K562 (cell line): ENCODE results near the gene CYTH1. TPM values are rescaled to one million over a fixed set of nuclear protein-coding genes. Genes with fewer than 3 reads are reported as not detected.

Source experiments
- ELF1 ChIP-seq: fragments of 200-800 bp; sonication (Bioruptor generic); IDR thresholded peaks from 2 replicates; pipeline ENCODE4 v1.6.1; 2016; ENCODE audit warnings: missing genetic modification characterization, missing compliant biosample characterization
- FOXJ2 ChIP-seq: fragments of 200-800 bp; sonication (Bioruptor generic); IDR thresholded peaks from 2 replicates; pipeline ENCODE4 v1.6.1; 2016; ENCODE audit warnings: missing genetic modification characterization, missing compliant biosample characterization
- FOXP1 ChIP-seq: sonication (generic); formaldehyde crosslinking; IDR thresholded peaks from 2 replicates; pipeline ENCODE4 v1.8.0; 2022; ENCODE audit warnings: mild to moderate bottlenecking, missing genetic modification reagents
- NCOA6 ChIP-seq: fragments of 450-650 bp; IDR thresholded peaks from 2 replicates; pipeline ENCODE4 v1.6.1; 2017; ENCODE audit warnings: mild to moderate bottlenecking
- PHB2 ChIP-seq: fragments of 450-650 bp; IDR thresholded peaks from 2 replicates; pipeline ENCODE4 v1.6.1; 2017; ENCODE audit warnings: low read depth
- RHOXF2B ChIP-seq: fragments of 250-450 bp; sonication (Bioruptor Pico); conservative IDR thresholded peaks from 2 replicates; pipeline ENCODE4 v1.5.1; 2021
- SP2 ChIP-seq: IDR thresholded peaks from 2 replicates; pipeline ENCODE4 v1.6.1; 2011; ENCODE audit warnings: mild to moderate bottlenecking, low read depth, low read length, moderate library complexity; ENCODE audit not compliant: poor library complexity, severe bottlenecking; ENCODE audit errors: extremely low read depth
- SRF ChIP-seq, 2 experiments: fragments of 250-450, 450-650 bp in 1 of 2; sonication (Bioruptor Pico) in 1 of 2; sonication (generic) in 1 of 2; formaldehyde crosslinking; IDR thresholded peaks; 2 replicates each; pipeline versions ENCODE4 v1.5.0 to v1.5.1; 2020 to 2022; ENCODE audit warnings: mild to moderate bottlenecking in 1 of 2, missing genetic modification reagents in 1 of 2
- ZNF146 ChIP-seq: IDR thresholded peaks from one replicate; pipeline ENCODE4 v1.6.1; 2018; ENCODE audit warnings: missing compliant biosample characterization; ENCODE audit not compliant: unreplicated experiment
- polyA plus RNA-seq, 8 experiments: library from polyadenylated mRNA; depleted of rRNA in 4 of 8; stranded (reverse) in 5 of 8; unstranded in 3 of 8; fragments of >200 nt; fragmentation: Nextera tagmentation in 2 of 8; fragmentation: Illumina TruSeq in 1 of 8; extraction: Ambion mirVana in 2 of 8; extraction: Trizol in 1 of 8; gene quantifications; 2 replicates each; pipeline versions ENCODE4 v1.2.1 to v1.2.3, GENCODE V29; 2011 to 2014; ENCODE audit warnings: inconsistent platforms in 1 of 8, missing spikeins in 1 of 8
- total RNA-seq, 7 experiments: library from RNA; depleted of rRNA in 6 of 7; stranded (reverse); fragments of >200 nt in 6 of 7; fragmentation: Illumina TruSeq in 2 of 7; extraction: Trizol in 2 of 7; gene quantifications; 2 replicates each; pipeline versions ENCODE4 v1.2.1 to v1.2.3, GENCODE V29; 2011 to 2021; ENCODE audit warnings: low replicate concordance in 1 of 7
- TF ChIP-seq, protein P1 (sequence below), 2 experiments: fragments of 450-650 bp; IDR thresholded peaks; 2 replicates each; pipeline ENCODE4 v1.6.1; 2016
- TF ChIP-seq, protein P2 (sequence below), 2 experiments: fragments of 450-650 bp; IDR thresholded peaks; 2 replicates each; pipeline ENCODE4 v1.6.1; 2016; ENCODE audit warnings: mild to moderate bottlenecking in 2 of 2, borderline replicate concordance in 1 of 2, low read depth in 1 of 2, moderate library complexity in 1 of 2
- TF ChIP-seq, protein P3 (sequence below): fragments of 450-650 bp; formaldehyde crosslinking; IDR thresholded peaks from 2 replicates; pipeline ENCODE4 v1.4.0; 2020; ENCODE audit warnings: mild to moderate bottlenecking, mixed read lengths
- TF ChIP-seq, protein P4 (sequence below): fragments of 450-650 bp; IDR thresholded peaks from 2 replicates; pipeline ENCODE4 v1.6.1; 2016; ENCODE audit warnings: low read depth, mild to moderate bottlenecking, moderate library complexity

Gene CYTH1
- total and polyA plus RNA-seq, 9 of the 15 experiments (the other 6 are each of a cell fraction or from before 2014, with no cell fraction given): 0.52 to 27.7 (median 16.8) TPM

DNA sequence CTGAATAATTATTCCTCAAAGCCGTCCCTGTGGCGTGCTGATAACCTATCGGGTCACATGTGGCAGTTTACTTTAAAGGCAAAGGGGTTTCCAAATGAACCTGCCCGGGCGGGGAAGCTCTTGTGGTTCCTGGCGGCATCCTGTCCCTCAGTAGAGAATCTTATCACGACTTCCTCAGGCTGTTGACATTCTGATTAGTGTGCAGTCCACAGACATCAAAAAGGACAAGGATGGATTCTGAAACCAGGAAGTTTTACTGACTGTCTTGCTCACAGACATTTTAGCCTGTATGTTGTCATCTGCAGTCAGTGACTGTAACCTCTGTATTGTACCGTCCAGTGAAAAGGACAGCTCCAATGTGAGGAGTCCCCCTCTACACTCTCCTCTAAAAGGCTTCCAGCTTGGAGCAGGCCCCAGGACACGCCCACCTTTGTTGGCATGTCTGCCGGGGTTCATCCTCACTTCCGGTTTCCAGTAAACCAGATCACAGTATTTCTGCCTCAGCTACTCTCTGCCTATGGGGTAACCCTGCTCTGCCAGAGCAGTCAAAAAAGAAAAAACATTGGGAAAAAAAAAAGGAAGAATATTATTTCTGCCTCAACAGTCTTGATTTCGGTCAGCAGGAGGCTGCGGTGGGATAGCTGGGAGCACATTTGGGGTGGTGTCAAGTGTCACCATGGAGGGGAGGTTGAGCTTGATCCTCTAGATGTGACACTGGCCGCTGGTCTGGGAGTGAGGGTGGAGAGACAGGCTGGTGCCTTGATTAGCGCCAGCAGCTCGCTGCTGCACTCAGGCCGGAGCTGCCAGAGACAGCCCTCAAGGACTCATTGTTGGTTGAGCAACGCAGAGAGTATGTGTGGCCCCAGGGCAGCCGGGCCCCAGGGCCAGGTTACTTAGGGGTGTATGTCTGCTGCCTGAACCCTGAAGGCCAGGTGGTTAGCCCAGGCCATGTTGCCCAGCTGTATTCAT is 115.8 kb downstream of the CYTH1 start (continued):
- TF ChIP-seq RHOXF2B (no peak), ZNF146 (no peak), FOXP1 (peak; percentile 90), ELF1 (tag) (peak; percentile 89), PHB2 (peak; percentile 86), FOXJ2 (peak; percentile 76), NCOA6 (no peak), SRF (CRISPR knock-in tag; IDR thresholded peaks at IDR 0.05) (peak in 1 of 2 experiments; percentile 71; a peak in 1 of 4 replicates), SP2 (no peak)
- TF ChIP-seq, protein P1, sequence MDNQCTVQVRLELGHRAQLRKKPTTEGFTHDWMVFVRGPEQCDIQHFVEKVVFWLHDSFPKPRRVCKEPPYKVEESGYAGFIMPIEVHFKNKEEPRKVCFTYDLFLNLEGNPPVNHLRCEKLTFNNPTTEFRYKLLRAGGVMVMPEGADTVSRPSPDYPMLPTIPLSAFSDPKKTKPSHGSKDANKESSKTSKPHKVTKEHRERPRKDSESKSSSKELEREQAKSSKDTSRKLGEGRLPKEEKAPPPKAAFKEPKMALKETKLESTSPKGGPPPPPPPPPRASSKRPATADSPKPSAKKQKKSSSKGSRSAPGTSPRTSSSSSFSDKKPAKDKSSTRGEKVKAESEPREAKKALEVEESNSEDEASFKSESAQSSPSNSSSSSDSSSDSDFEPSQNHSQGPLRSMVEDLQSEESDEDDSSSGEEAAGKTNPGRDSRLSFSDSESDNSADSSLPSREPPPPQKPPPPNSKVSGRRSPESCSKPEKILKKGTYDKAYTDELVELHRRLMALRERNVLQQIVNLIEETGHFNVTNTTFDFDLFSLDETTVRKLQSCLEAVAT (IDR thresholded peaks at IDR 0.05): peak in 1 of 2 experiments; percentile 93; a peak in 2 of 4 replicates
- TF ChIP-seq, protein P2, sequence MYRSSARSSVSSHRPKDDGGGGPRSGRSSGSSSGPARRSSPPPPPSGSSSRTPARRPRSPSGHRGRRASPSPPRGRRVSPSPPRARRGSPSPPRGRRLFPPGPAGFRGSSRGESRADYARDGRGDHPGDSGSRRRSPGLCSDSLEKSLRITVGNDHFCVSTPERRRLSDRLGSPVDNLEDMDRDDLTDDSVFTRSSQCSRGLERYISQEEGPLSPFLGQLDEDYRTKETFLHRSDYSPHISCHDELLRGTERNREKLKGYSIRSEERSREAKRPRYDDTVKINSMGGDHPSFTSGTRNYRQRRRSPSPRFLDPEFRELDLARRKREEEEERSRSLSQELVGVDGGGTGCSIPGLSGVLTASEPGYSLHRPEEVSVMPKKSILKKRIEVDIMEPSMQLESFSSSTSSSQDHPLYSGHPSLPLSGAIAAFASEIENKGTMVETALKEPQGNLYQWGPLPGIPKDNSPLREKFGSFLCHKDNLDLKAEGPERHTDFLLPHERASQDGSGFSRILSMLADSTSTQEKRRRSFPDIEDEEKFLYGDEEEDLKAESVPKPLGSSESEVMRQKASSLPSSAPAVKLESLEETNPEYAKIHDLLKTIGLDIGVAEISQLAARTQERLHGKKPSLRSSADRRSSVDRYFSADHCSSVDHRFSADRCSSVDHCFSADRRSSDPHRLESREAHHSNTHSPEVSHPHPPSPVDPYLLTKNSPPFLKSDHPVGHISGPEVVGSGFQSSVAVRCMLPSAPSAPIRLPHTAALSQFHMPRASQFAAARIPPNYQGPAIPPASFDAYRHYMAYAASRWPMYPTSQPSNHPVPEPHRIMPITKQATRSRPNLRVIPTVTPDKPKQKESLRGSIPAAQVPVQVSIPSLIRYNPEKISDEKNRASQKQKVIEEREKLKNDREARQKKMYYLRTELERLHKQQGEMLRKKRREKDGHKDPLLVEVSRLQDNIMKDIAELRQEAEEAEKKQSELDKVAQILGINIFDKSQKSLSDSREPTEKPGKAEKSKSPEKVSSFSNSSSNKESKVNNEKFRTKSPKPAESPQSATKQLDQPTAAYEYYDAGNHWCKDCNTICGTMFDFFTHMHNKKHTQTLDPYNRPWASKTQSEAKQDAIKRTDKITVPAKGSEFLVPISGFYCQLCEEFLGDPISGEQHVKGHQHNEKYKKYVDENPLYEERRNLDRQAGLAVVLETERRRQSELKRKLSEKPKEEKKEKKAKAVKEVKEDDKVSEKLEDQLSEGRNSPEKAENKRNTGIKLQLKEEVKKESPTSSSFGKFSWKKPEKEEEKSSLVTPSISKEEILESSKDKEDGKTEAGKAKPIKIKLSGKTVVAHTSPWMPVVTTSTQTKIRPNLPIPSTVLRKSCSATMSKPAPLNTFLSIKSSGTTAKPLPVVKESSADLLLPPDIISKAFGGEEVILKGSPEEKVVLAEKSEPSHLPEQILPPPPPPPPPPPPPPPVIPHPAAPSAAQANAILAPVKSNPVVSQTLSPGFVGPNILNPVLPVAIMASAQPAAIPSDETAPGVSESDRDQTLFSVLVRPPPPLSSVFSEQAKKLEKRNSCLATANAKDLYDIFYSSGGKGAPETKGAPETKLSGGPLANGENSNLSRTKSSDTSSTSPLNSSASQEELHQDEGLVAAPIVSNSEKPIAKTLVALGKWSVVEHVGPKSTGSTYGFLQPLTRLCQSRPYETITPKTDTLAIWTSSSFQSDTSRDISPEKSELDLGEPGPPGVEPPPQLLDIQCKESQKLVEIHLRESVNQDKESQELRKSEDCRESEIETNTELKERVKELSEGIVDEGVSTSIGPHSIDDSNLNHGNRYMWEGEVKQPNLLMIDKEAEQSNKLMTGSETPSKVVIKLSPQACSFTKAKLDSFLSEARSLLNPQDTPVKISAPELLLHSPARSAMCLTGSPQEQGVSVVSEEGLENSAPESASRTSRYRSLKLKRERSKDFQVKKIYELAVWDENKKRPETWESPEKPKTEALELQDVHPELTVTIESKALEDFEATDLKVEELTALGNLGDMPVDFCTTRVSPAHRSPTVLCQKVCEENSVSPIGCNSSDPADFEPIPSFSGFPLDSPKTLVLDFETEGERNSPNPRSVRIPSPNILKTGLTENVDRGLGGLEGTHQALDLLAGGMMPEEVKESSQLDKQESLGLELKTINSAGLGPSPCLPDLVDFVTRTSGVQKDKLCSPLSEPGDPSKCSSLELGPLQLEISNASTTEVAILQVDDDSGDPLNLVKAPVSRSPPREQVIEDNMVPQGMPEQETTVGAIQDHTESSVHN (IDR thresholded peaks at IDR 0.05; ENCODE audit: borderline replicate concordance in 1 of 2, low read depth in 1 of 2): peak in 1 of 2 experiments; percentile 77; a peak in 2 of 4 replicates
- TF ChIP-seq, protein P3, sequence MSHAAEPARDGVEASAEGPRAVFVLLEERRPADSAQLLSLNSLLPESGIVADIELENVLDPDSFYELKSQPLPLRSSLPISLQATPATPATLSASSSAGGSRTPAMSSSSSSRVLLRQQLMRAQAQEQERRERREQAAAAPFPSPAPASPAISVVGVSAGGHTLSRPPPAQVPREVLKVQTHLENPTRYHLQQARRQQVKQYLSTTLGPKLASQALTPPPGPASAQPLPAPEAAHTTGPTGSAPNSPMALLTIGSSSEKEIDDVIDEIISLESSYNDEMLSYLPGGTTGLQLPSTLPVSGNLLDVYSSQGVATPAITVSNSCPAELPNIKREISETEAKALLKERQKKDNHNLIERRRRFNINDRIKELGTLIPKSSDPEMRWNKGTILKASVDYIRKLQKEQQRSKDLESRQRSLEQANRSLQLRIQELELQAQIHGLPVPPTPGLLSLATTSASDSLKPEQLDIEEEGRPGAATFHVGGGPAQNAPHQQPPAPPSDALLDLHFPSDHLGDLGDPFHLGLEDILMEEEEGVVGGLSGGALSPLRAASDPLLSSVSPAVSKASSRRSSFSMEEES (CRISPR knock-in tag): no peak; the same call in 1 of the 2 replicates
- TF ChIP-seq, protein P4, sequence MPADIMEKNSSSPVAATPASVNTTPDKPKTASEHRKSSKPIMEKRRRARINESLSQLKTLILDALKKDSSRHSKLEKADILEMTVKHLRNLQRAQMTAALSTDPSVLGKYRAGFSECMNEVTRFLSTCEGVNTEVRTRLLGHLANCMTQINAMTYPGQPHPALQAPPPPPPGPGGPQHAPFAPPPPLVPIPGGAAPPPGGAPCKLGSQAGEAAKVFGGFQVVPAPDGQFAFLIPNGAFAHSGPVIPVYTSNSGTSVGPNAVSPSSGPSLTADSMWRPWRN: peak; percentile 99
